H1 (cell line): ENCODE results near the gene KRT85. TPM values are rescaled to one million over a fixed set of nuclear protein-coding genes. Genes with fewer than 3 reads are reported as not detected.

ENCODE experiments used
- HDAC6 ChIP-seq: IDR thresholded peaks from one replicate; pipeline ENCODE4 v1.7.1; 2012; ENCODE audit warnings: low read depth, mild to moderate bottlenecking, inconsistent platforms, low read length, moderate library complexity
- polyA plus RNA-seq, 7 experiments: library from polyadenylated mRNA; depleted of rRNA in 3 of 7; stranded (reverse) in 5 of 7; unstranded in 2 of 7; fragments of >200 nt in 5 of 7; fragments of 200-250 nt in 2 of 7; gene quantifications; 1 replicate in 5 of 7; 2 replicates in 1 of 7; 4 replicates in 1 of 7; pipeline versions ENCODE4 v1.2.1 to v1.2.3, GENCODE V29; 2011 to 2013; ENCODE audit warnings: missing spikeins in 2 of 7, mixed read lengths in 2 of 7
- total RNA-seq: library from RNA; stranded (reverse); fragmentation: NEBNext Ultra II Directional; extraction: Animal tissue kit (Norgen Biotek cat#: 25700); gene quantifications from 2 replicates; pipeline ENCODE4 v1.2.1, GENCODE V29; 2021

Gene KRT85
- total and polyA plus RNA-seq, 2 of the 8 experiments (the other 6 are each of a cell fraction or from before 2014, with no cell fraction given) = not detected

GRCh38 chr12:52355176-52355575, 12.1 kb downstream of the KRT85 start (continued):
- no peak for TF ChIP-seq HDAC6
